ENCODE data around the gene ATCAY. TPM values are rescaled to one million over a fixed set of nuclear protein-coding genes. Genes with fewer than 3 reads are reported as not detected.
A peak's percentile ranks its signal among the peaks of the same experiment; 100 is the strongest.

The ATCAY gene
- total and polyA plus RNA-seq, 2 of the 13 experiments (the other 11 are each of a cell fraction or from before 2014, with no cell fraction given) = not detected

DNA sequence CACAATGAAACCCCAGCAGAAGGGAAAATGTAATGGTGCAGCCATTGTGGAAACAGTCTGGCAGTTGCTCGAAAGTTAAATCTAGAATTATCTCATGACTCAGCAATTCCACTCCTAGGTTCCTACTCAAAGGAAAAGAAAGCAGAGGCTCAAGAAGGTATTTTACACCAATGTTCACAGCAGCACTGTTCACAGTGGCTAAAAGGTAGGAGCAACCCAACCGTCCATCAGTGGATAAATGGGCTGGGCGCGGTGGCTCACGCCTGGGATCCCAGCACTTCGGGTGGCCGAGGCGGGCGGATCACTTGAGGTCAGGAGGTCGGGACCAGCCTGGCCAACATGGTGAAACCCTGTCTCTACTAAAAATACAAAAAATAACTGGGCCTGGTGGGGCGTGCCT lies 37.5 kb upstream of the ATCAY start:
- WGBS (ENCODE audit: low lambda C conversion rate) = 69% methylated on average over 11 of the region's 11 CpGs
- 0 out of 2 replicates have a peak, but pooled peaks cover 1% of the 10 kb centered on the region for H3K9me3 ChIP-seq (ENCODE audit: low read length)
- DNase-seq (ENCODE audit: low spot score) (no peak), ATAC-seq (no peak), FAIRE-seq (no peak)
- no peaks in the 10 kb centered on the region for H3K79me2 ChIP-seq (ENCODE audit: insufficient read depth, low read length)
- H3K27me3 ChIP-seq (ENCODE audit: control insufficient read depth in 1 of 2, insufficient read depth in 2 of 2, low read length in 2 of 2) = peaks cover 1 to 6% of the 10 kb centered on the region in 2 experiments; a peak in 3 of 5 replicates
- H3K4me2 ChIP-seq (ENCODE audit: low read depth, low read length) = no peak overlapping the region
- no peaks in the 10 kb centered on the region for H3K36me3 ChIP-seq (replicated peaks in 1 of 2; ENCODE audit: control insufficient read depth in 1 of 2, insufficient read depth in 2 of 2, low read length in 2 of 2)
- BruUV-seq (replicated peaks) = no TSS peak
- H3K4me3 ChIP-seq (replicated peaks in 1 of 3; ENCODE audit: insufficient read depth in 1 of 3, low read depth in 2 of 3, low read length in 3 of 3) = no peak overlapping the region
- H3K27ac ChIP-seq (ENCODE audit: extremely low read length, insufficient read depth, low read length) = no peak overlapping the region
- CTCF ChIA-PET (ENCODE audit: low intra/inter-chr PET ratio, low total read pairs) = no interaction called here
- peaks cover 14% of the 10 kb centered on the region for H3K4me1 ChIP-seq (ENCODE audit: insufficient read depth, low read length)
- no peak overlapping the region for H3K9ac ChIP-seq (ENCODE audit: insufficient read depth, low read depth, low read length)
- no peak overlapping the region for H2AFZ ChIP-seq (ENCODE audit: low read length)
- POLR2A ChIA-PET = no interaction called here
- peak; percentile 97 for TF ChIP-seq MAFF (IDR thresholded peaks at IDR 0.05; ENCODE audit: low read depth, low read length)
- peak; percentile 95 to 98 for TF ChIP-seq MAFK (conservative IDR thresholded peaks at IDR 0.05 in 1 of 2, IDR thresholded peaks at IDR 0.05 in 1 of 2; ENCODE audit: low read length in 2 of 2)
- peak; percentile 83 for TF ChIP-seq NFE2L2 (IDR thresholded peaks at IDR 0.05; ENCODE audit: low read length)
- TF ChIP-seq ZNF776 (CRISPR knock-in tag; IDR thresholded peaks at IDR 0.05) = no peak
- in situ Hi-C loops (cut with HindIII; ENCODE audit: extremely low pct_ligation_motif_present, low pct_unique_long_range_greater_than_20kb) = no loop called here
- intact Hi-C loops (cut with micrococcal nuclease; ENCODE audit: unreplicated experiment) = no loop called here
- H4K20me1 ChIP-seq (ENCODE audit: insufficient read depth, low read length) = no peaks in the 10 kb centered on the region

DNA sequence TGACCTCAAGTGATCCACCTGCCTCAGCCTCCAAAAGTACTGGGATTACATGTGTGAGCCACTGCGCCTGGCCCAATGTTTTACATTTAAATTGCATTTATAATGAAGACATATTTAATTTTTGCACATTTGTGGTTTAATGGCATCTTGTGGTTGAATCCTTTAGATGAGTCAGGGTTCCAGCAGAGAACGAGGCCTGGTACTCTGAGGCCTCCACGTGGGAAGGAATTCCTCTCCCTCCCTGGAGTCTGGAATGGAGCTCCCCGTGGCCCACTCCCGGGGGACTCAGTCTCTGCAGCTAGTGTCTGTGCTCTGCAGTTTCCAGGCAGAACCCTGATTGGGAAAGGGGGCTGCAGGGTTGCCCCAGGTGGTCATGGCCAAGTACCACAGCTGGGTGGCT lies 35.9 kb upstream of the ATCAY start:
- H3K4me3 ChIP-seq (replicated peaks in 1 of 3; ENCODE audit: insufficient read depth in 1 of 3, low read depth in 2 of 3, low read length in 3 of 3) = no peak overlapping the region
- H3K4me2 ChIP-seq (ENCODE audit: low read depth, low read length) = no peak overlapping the region
- no peaks in the 10 kb centered on the region for H4K20me1 ChIP-seq (ENCODE audit: insufficient read depth, low read length)
- FAIRE-seq (no peak), ATAC-seq (no peak), DNase-seq (ENCODE audit: low spot score) (no peak)
- in situ Hi-C loops (cut with HindIII; ENCODE audit: extremely low pct_ligation_motif_present, low pct_unique_long_range_greater_than_20kb) (no loop called here), intact Hi-C loops (cut with micrococcal nuclease; ENCODE audit: unreplicated experiment) (no loop called here)
- H3K27me3 ChIP-seq (ENCODE audit: control insufficient read depth in 1 of 2, insufficient read depth in 2 of 2, low read length in 2 of 2) = peaks cover 1 to 6% of the 10 kb centered on the region in 2 experiments; a peak in 3 of 5 replicates
- no peaks in the 10 kb centered on the region for H3K36me3 ChIP-seq (replicated peaks in 1 of 2; ENCODE audit: control insufficient read depth in 1 of 2, insufficient read depth in 2 of 2, low read length in 2 of 2)
- H3K9me3 ChIP-seq (ENCODE audit: low read length) = no peaks in the 10 kb centered on the region
- peaks cover 14% of the 10 kb centered on the region for H3K4me1 ChIP-seq (ENCODE audit: insufficient read depth, low read length)
- WGBS (ENCODE audit: low lambda C conversion rate) = 70% methylated on average over 2 of the region's 5 CpGs
- no peak overlapping the region for H3K27ac ChIP-seq (ENCODE audit: extremely low read length, insufficient read depth, low read length)
- no peak overlapping the region for H2AFZ ChIP-seq (ENCODE audit: low read length)
- no TSS peak for BruUV-seq (replicated peaks)
- ChIA-PET CTCF (ENCODE audit: low intra/inter-chr PET ratio, low total read pairs) (no interaction called here), POLR2A (no interaction called here)
- no peak overlapping the region for H3K9ac ChIP-seq (ENCODE audit: insufficient read depth, low read depth, low read length)
- H3K79me2 ChIP-seq (ENCODE audit: insufficient read depth, low read length) = no peaks in the 10 kb centered on the region
- TF ChIP-seq IRF2 (CRISPR knock-in tag; IDR thresholded peaks at IDR 0.05) (no peak), ZNF780A (CRISPR knock-in tag; IDR thresholded peaks at IDR 0.05) (no peak), AGO1 (IDR thresholded peaks at IDR 0.05; ENCODE audit: low read depth, low read length, poor library complexity, severe bottlenecking) (no peak), HCFC1 (IDR thresholded peaks at IDR 0.05; ENCODE audit: low read depth, low read length) (no peak), ZMYM4 (CRISPR knock-in tag; IDR thresholded peaks at IDR 0.05) (no peak), ZNF879 (CRISPR knock-in tag; IDR thresholded peaks at IDR 0.05) (no peak)
- TF ChIP-seq, protein P1, sequence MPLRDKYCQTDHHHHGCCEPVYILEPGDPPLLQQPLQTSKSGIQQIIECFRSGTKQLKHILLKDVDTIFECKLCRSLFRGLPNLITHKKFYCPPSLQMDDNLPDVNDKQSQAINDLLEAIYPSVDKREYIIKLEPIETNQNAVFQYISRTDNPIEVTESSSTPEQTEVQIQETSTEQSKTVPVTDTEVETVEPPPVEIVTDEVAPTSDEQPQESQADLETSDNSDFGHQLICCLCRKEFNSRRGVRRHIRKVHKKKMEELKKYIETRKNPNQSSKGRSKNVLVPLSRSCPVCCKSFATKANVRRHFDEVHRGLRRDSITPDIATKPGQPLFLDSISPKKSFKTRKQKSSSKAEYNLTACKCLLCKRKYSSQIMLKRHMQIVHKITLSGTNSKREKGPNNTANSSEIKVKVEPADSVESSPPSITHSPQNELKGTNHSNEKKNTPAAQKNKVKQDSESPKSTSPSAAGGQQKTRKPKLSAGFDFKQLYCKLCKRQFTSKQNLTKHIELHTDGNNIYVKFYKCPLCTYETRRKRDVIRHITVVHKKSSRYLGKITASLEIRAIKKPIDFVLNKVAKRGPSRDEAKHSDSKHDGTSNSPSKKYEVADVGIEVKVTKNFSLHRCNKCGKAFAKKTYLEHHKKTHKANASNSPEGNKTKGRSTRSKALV (CRISPR knock-in tag; IDR thresholded peaks at IDR 0.05) = no peak
- TF ChIP-seq, protein P2, sequence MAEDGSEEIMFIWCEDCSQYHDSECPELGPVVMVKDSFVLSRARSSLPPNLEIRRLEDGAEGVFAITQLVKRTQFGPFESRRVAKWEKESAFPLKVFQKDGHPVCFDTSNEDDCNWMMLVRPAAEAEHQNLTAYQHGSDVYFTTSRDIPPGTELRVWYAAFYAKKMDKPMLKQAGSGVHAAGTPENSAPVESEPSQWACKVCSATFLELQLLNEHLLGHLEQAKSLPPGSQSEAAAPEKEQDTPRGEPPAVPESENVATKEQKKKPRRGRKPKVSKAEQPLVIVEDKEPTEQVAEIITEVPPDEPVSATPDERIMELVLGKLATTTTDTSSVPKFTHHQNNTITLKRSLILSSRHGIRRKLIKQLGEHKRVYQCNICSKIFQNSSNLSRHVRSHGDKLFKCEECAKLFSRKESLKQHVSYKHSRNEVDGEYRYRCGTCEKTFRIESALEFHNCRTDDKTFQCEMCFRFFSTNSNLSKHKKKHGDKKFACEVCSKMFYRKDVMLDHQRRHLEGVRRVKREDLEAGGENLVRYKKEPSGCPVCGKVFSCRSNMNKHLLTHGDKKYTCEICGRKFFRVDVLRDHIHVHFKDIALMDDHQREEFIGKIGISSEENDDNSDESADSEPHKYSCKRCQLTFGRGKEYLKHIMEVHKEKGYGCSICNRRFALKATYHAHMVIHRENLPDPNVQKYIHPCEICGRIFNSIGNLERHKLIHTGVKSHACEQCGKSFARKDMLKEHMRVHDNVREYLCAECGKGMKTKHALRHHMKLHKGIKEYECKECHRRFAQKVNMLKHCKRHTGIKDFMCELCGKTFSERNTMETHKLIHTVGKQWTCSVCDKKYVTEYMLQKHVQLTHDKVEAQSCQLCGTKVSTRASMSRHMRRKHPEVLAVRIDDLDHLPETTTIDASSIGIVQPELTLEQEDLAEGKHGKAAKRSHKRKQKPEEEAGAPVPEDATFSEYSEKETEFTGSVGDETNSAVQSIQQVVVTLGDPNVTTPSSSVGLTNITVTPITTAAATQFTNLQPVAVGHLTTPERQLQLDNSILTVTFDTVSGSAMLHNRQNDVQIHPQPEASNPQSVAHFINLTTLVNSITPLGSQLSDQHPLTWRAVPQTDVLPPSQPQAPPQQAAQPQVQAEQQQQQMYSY (CRISPR knock-in tag; IDR thresholded peaks at IDR 0.05) = no peak
